ENCODE data around the gene TCF7.

The TCF7 gene

GRCh38 chr5:134113902-134114875, at the start of gene TCF7:
TCF7 (plus strand) TSS chr5:134114681; CDS start chr5:134114907, 226 bp downstream.
- peak; percentile 66 for DNase-seq (ENCODE audit: low read depth)

GRCh38 chr5:134069553-134069952, 44.9 kb upstream of the TCF7 start:
- DNase-seq (ENCODE audit: low read depth) = no peak

- peak; percentile 6 for DNase-seq (ENCODE audit: low read depth)
Observed at GRCh38 chr5:134070725-134071613, 43.5 kb upstream of the TCF7 start.

GRCh38 chr5:134071614-134072207, 42.8 kb upstream of the TCF7 start:
- no peak for DNase-seq (ENCODE audit: low read depth)

GRCh38 chr5:134072471-134073210, 41.8 kb upstream of the TCF7 start:
- no peak for DNase-seq (ENCODE audit: low read depth)

- no peak for DNase-seq (ENCODE audit: low read depth)
Observed at GRCh38 chr5:134073404-134073803, 41.1 kb upstream of the TCF7 start.

- DNase-seq (ENCODE audit: low read depth) = no peak
Observed at GRCh38 chr5:134075102-134075501, 39.4 kb upstream of the TCF7 start.

GRCh38 chr5:134077926-134078580, 36.4 kb upstream of the TCF7 start:
- no peak for DNase-seq (ENCODE audit: low read depth)

- peak; percentile 34 for DNase-seq (ENCODE audit: low read depth)
Observed at GRCh38 chr5:134079748-134080581, 34.5 kb upstream of the TCF7 start.

GRCh38 chr5:134082264-134082992, 32.1 kb upstream of the TCF7 start:
- no peak for DNase-seq (ENCODE audit: low read depth)

GRCh38 chr5:134083517-134083916, 31.0 kb upstream of the TCF7 start:
- no peak for DNase-seq (ENCODE audit: low read depth)

- no peak for DNase-seq (ENCODE audit: low read depth)
Observed at GRCh38 chr5:134084022-134084565, 30.4 kb upstream of the TCF7 start.

GRCh38 chr5:134084570-134084969, 29.9 kb upstream of the TCF7 start:
- DNase-seq (ENCODE audit: low read depth) = no peak

GRCh38 chr5:134085411-134085810, 29.1 kb upstream of the TCF7 start:
- DNase-seq (ENCODE audit: low read depth) = no peak

GRCh38 chr5:134086225-134086942, 28.1 kb upstream of the TCF7 start:
- no peak for DNase-seq (ENCODE audit: low read depth)

- peak; percentile 70 for DNase-seq (ENCODE audit: low read depth)
Observed at GRCh38 chr5:134086943-134087305, 27.6 kb upstream of the TCF7 start.

- no peak for DNase-seq (ENCODE audit: low read depth)
Observed at GRCh38 chr5:134088291-134088690, 26.2 kb upstream of the TCF7 start.

- no peak for DNase-seq (ENCODE audit: low read depth)
Observed at GRCh38 chr5:134088994-134089560, 25.4 kb upstream of the TCF7 start.

All from T-helper 22 cell (primary cell).